ENCODE results near the gene JAZF1.

Gene JAZF1

DNA sequence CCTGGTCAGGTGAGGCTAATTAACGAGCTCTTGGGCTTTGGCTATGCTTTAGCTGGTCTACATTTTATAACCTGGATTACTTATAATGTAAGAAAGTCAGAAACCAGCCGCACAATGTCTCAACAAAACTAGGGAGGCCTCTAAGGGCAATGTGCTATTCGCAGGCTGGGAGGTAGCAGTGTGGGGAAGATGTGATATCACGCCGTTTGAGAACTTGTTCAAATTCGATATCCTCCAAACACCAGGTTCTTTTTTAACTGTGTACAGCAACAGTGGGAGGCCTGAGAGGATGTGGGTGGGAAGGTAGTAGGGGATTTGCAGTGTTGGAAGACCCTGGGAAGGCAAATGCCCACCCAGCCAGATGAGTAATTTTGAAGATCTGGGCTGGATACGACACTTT is 184.5 kb downstream of the JAZF1 start:
- Histone ChIP-seq H3K4me1 (ENCODE audit: control insufficient read depth, insufficient read depth, low read length, unreplicated experiment) (peaks cover 9% of the 10 kb centered on the region), H3K36me3 (ENCODE audit: insufficient read depth, low read length) (no peaks in the 10 kb centered on the region), H3K27ac (ENCODE audit: low read depth, low read length) (no peak overlapping the region), H3K4me3 (ENCODE audit: low read depth, low read length) (no peak overlapping the region), H3K79me2 (ENCODE audit: control insufficient read depth, insufficient read depth, low read length, unreplicated experiment) (peaks cover 6% of the 10 kb centered on the region), H2AFZ (ENCODE audit: low read length, unreplicated experiment) (no peak overlapping the region), H3K27me3 (ENCODE audit: insufficient read depth, low read length) (no peaks in the 10 kb centered on the region)

DNA sequence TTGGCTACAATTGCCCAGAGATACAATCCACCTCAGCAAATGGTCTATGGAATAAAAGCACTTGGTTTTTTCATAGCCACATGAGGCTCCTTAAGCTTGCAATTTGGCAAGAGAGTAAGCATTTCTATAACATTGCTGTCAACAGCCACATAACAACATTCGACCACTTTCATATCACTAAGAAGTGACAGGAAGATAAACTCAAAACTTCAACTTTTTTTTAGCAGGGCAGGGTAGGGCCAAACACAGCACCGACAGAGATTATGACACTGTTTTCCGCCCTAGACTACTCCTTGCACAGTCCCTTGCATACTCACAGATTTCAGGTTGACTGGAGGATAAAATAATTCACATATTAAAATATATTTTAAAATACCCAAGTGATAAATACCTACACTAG is 185.4 kb downstream of the JAZF1 start:
- peaks cover 9% of the 10 kb centered on the region for H3K4me1 ChIP-seq (ENCODE audit: control insufficient read depth, insufficient read depth, low read length, unreplicated experiment)
- no peak overlapping the region for H3K4me3 ChIP-seq (ENCODE audit: low read depth, low read length)
- H3K36me3 ChIP-seq (ENCODE audit: insufficient read depth, low read length), result 0 out of 2 replicates have a peak, but pooled peaks cover 3% of the 10 kb centered on the region
- H3K27me3 ChIP-seq (ENCODE audit: insufficient read depth, low read length), result no peaks in the 10 kb centered on the region
- H3K79me2 ChIP-seq (ENCODE audit: control insufficient read depth, insufficient read depth, low read length, unreplicated experiment), result peaks cover 6% of the 10 kb centered on the region
- H3K27ac ChIP-seq (ENCODE audit: low read depth, low read length), result no peak overlapping the region
- no peak overlapping the region for H2AFZ ChIP-seq (ENCODE audit: low read length, unreplicated experiment)

GRCh38 chr7:27994639-27995038 is 186.0 kb downstream of the JAZF1 start:
- Histone ChIP-seq H3K27me3 (ENCODE audit: insufficient read depth, low read length) (no peaks in the 10 kb centered on the region), H2AFZ (ENCODE audit: low read length, unreplicated experiment) (no peak overlapping the region), H3K27ac (ENCODE audit: low read depth, low read length) (no peak overlapping the region)

GRCh38 chr7:27992755-27993493 is 187.7 kb downstream of the JAZF1 start:
- peaks cover 9% of the 10 kb centered on the region for H3K4me1 ChIP-seq (ENCODE audit: control insufficient read depth, insufficient read depth, low read length, unreplicated experiment)
- H3K36me3 ChIP-seq (ENCODE audit: insufficient read depth, low read length), result 0 out of 2 replicates have a peak, but pooled peaks cover 3% of the 10 kb centered on the region
- H2AFZ ChIP-seq (ENCODE audit: low read length, unreplicated experiment), result no peak overlapping the region
- H3K27ac ChIP-seq (ENCODE audit: low read depth, low read length), result no peak overlapping the region
- H3K79me2 ChIP-seq (ENCODE audit: control insufficient read depth, insufficient read depth, low read length, unreplicated experiment), result peaks cover 2% of the 10 kb centered on the region
- no peak overlapping the region for H3K4me3 ChIP-seq (ENCODE audit: low read depth, low read length)
- no peaks in the 10 kb centered on the region for H3K27me3 ChIP-seq (ENCODE audit: insufficient read depth, low read length)

More at GRCh38 chr7:27994639-27995038, 186.0 kb downstream of the JAZF1 start:
- H3K4me1 ChIP-seq (ENCODE audit: control insufficient read depth, insufficient read depth, low read length, unreplicated experiment), result peaks cover 9% of the 10 kb centered on the region
- H3K4me3 ChIP-seq (ENCODE audit: low read depth, low read length), result no peak overlapping the region
- H3K36me3 ChIP-seq (ENCODE audit: insufficient read depth, low read length), result 0 out of 2 replicates have a peak, but pooled peaks cover 3% of the 10 kb centered on the region
- peaks cover 6% of the 10 kb centered on the region for H3K79me2 ChIP-seq (ENCODE audit: control insufficient read depth, insufficient read depth, low read length, unreplicated experiment)

DNA sequence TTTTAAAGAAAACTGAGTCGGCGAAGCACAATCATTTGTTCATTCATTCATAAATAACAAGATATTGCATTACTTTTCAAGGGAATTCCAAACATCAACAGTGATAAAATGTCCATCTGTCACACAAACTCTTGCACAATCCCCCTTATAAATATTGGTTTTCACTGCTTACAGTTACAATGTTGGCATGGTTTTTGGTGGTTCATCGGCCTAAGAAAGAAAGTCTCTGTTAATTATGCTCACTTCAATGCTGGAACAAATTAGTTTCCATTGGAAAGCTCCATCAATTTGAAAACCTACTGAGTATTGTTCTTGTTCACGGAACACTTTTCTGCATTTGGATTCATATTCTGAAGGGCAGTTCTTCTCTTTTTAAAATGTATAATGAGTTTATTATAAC is 188.5 kb downstream of the JAZF1 start:
- Histone ChIP-seq H2AFZ (ENCODE audit: low read length, unreplicated experiment) (no peak overlapping the region), H3K27ac (ENCODE audit: low read depth, low read length) (no peak overlapping the region), H3K4me1 (ENCODE audit: control insufficient read depth, insufficient read depth, low read length, unreplicated experiment) (peaks cover 9% of the 10 kb centered on the region), H3K4me3 (ENCODE audit: low read depth, low read length) (no peak overlapping the region), H3K36me3 (ENCODE audit: insufficient read depth, low read length) (0 out of 2 replicates have a peak, but pooled peaks cover 3% of the 10 kb centered on the region), H3K79me2 (ENCODE audit: control insufficient read depth, insufficient read depth, low read length, unreplicated experiment) (peaks cover 1% of the 10 kb centered on the region), H3K27me3 (ENCODE audit: insufficient read depth, low read length) (no peaks in the 10 kb centered on the region)

DNA sequence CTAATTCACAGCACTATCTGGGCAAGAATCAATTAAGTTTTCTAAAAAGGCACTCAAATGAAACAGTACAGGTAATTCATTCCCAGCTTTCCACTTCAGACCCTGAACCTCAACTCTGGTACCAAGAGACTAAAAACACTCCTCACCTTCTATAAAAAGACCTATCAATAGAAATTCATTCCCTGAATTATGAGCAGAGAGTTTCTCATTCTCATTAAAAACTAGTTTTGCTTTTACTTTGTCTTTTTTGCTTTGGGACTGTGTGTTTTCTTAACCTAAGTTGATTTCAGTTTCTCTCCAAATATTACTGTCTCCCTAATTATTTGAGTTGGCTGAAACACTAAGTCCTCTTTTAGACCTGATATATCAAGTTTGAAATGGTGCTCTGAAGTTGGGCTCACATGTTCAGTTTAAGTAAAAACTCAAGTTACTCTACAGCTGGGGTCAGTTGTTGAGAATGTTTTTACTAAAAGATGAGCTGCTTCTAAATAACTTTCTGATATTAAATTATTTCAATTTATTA is 189.5 kb downstream of the JAZF1 start:
- H3K36me3 ChIP-seq (ENCODE audit: insufficient read depth, low read length), result 0 out of 2 replicates have a peak, but pooled peaks cover 3% of the 10 kb centered on the region
- no peak overlapping the region for H3K4me3 ChIP-seq (ENCODE audit: low read depth, low read length)
- no peak overlapping the region for H3K27ac ChIP-seq (ENCODE audit: low read depth, low read length)
- no peaks in the 10 kb centered on the region for H3K27me3 ChIP-seq (ENCODE audit: insufficient read depth, low read length)
- H3K79me2 ChIP-seq (ENCODE audit: control insufficient read depth, insufficient read depth, low read length, unreplicated experiment), result no peaks in the 10 kb centered on the region
- H3K4me1 ChIP-seq (ENCODE audit: control insufficient read depth, insufficient read depth, low read length, unreplicated experiment), result peaks cover 9% of the 10 kb centered on the region
- H2AFZ ChIP-seq (ENCODE audit: low read length, unreplicated experiment), result no peak overlapping the region

DNA sequence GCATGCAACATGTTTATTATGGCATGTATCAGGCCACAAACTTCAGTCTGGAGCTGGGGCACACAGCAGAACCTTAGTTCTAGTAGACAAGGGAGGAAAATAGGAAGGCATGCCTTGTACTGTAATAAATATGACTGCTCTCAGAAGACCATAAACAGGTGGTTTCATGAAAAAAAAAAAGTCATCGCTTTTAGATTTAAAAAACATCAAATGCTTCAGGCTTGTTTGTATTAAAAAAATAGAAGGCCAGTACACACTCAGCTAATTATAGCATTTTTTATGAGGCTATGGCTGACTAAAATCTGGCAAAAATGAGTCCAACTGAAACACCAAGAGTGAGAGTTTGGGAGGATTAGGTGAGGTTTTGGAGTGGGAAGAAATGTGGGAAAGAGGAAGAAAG is 204.1 kb downstream of the JAZF1 start:
- H3K4me3 ChIP-seq (ENCODE audit: low read depth, low read length), result no peak overlapping the region
- no peaks in the 10 kb centered on the region for H3K27me3 ChIP-seq (ENCODE audit: insufficient read depth, low read length)
- H3K36me3 ChIP-seq (ENCODE audit: insufficient read depth, low read length), result peaks cover 6% of the 10 kb centered on the region; the same call in 1 of the 2 replicates
- H3K27ac ChIP-seq (ENCODE audit: low read depth, low read length), result no peak overlapping the region
- no peaks in the 10 kb centered on the region for H3K4me1 ChIP-seq (ENCODE audit: control insufficient read depth, insufficient read depth, low read length, unreplicated experiment)
- no peak overlapping the region for H2AFZ ChIP-seq (ENCODE audit: low read length, unreplicated experiment)
- H3K79me2 ChIP-seq (ENCODE audit: control insufficient read depth, insufficient read depth, low read length, unreplicated experiment), result peaks cover 3% of the 10 kb centered on the region

DNA sequence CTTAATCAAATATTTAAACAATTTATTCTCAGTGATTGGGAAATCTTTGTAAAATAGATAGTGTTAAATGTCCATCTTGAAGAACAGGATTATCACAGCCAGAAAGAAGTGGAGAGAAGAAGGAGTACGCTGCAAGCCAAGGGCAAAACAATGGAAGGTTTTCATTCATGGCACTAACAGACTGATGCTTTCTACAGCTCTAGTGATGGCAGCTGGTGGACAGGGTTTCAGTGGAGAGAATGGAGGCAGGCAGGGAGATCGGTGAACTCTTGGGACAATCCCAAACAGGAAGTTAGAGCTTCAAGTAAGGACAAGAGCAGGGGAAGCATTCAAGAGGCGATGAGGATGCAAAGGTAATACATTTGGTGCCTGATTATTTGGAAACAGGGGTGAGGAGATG is 207.0 kb downstream of the JAZF1 start:
- Histone ChIP-seq H3K27me3 (ENCODE audit: insufficient read depth, low read length) (no peaks in the 10 kb centered on the region), H3K79me2 (ENCODE audit: control insufficient read depth, insufficient read depth, low read length, unreplicated experiment) (peaks cover 12% of the 10 kb centered on the region), H3K4me1 (ENCODE audit: control insufficient read depth, insufficient read depth, low read length, unreplicated experiment) (no peaks in the 10 kb centered on the region), H2AFZ (ENCODE audit: low read length, unreplicated experiment) (no peak overlapping the region), H3K36me3 (ENCODE audit: insufficient read depth, low read length) (peaks cover 6% of the 10 kb centered on the region; the same call in 1 of the 2 replicates), H3K27ac (ENCODE audit: low read depth, low read length) (no peak overlapping the region), H3K4me3 (ENCODE audit: low read depth, low read length) (no peak overlapping the region)

- H3K27ac ChIP-seq (ENCODE audit: low read depth, low read length), result no peak overlapping the region
- no peak overlapping the region for H3K4me3 ChIP-seq (ENCODE audit: low read depth, low read length)
- H3K4me1 ChIP-seq (ENCODE audit: control insufficient read depth, insufficient read depth, low read length, unreplicated experiment), result no peaks in the 10 kb centered on the region
- no peak overlapping the region for H2AFZ ChIP-seq (ENCODE audit: low read length, unreplicated experiment)
- H3K36me3 ChIP-seq (ENCODE audit: insufficient read depth, low read length), result peaks cover 1% of the 10 kb centered on the region; the same call in 1 of the 2 replicates
- peaks cover 15% of the 10 kb centered on the region for H3K79me2 ChIP-seq (ENCODE audit: control insufficient read depth, insufficient read depth, low read length, unreplicated experiment)
- H3K27me3 ChIP-seq (ENCODE audit: insufficient read depth, low read length), result no peaks in the 10 kb centered on the region
Observed at GRCh38 chr7:27972276-27972675, 208.3 kb downstream of the JAZF1 start.

DNA sequence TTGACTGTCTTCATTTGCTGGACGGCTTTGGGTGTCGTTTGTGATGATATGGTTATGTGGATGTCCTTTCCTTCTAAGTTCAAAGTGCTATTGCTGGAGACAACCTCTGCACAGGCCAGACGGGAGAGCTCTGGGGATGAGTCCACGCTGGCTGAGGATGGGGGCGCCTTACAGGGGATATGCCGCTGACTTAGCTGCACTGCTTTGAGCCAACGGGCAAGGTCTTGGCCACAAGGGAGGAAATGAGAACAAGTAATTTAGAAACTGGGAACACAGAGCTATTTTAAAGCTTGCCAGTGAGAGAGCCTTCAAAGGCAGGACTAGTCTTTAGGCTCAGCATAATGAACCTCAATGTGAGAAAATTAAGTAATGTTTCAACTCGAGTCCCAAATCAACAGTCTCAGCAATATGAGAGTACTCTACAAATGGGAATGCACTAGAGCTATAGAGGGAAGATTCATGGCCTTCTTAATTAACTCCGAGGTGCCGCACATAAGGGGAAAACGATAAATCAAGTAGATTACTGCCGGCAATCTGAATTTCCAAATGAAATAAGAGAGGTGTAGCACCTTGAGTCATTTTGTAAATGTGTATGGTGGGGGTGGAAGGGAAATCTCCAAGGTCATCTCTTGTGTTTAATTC is 209.3 kb downstream of the JAZF1 start:
- no peak overlapping the region for H2AFZ ChIP-seq (ENCODE audit: low read length, unreplicated experiment)
- H3K27me3 ChIP-seq (ENCODE audit: insufficient read depth, low read length), result no peaks in the 10 kb centered on the region
- peaks cover 15% of the 10 kb centered on the region for H3K79me2 ChIP-seq (ENCODE audit: control insufficient read depth, insufficient read depth, low read length, unreplicated experiment)
- H3K27ac ChIP-seq (ENCODE audit: low read depth, low read length), result no peak overlapping the region
- no peak overlapping the region for H3K4me3 ChIP-seq (ENCODE audit: low read depth, low read length)
- H3K36me3 ChIP-seq (ENCODE audit: insufficient read depth, low read length), result no peaks in the 10 kb centered on the region
- no peaks in the 10 kb centered on the region for H3K4me1 ChIP-seq (ENCODE audit: control insufficient read depth, insufficient read depth, low read length, unreplicated experiment)
